ENCODE data around the gene FAP.

Gene FAP

DNA sequence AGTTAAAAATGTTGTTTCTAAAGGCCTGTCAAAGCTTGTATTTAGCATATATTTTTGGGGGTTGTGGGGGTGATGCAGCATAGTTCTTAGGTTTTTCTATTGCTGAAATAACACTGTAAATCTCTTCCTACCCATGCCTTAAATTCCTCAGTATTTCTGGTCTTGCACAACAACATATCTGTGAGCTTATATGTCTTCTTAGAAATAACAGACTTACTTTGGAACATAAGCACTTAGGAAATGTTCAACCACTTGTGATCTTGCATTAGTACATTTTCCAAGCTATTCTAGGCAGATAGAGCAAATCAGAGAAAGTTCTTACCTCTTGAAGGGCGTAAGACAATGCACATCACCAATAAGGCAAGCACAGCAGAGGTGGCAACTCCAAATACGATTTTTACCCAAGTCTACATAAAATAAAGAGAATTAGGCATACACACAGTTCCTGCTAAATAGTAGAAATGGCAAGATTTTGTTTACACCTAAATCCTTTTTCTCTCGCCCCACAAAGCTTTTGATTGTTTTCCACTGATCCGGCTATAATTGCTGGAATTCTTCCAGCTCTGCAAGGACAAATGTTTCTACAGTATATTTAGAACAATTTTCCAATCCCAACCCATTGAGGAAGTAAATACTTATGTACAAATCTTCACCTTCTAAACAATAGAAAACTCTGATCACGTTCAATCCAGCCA is 512 bp downstream of the FAP start:
- DNase-seq (ENCODE audit: low read depth), result peak; percentile 93

DNA sequence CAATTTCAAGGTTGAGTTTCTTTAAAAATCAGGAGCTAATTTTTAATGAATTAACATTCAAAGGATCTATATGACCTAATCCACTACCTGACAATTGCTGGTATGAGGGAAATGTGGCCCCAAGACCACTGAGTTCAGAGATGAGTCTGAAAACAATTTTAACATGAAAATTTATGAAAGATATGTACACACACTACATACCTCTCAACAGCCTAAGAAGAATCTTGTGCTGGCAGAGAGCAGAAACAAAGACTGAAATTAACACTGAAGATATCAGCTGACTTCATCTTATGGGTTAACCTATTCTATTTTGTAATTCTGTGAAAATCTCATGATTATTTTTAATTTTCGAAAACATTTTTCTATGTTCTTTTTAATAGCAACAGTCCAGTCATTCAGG is 1.7 kb downstream of the FAP start:
- DNase-seq (ENCODE audit: low read depth), result no peak

DNA sequence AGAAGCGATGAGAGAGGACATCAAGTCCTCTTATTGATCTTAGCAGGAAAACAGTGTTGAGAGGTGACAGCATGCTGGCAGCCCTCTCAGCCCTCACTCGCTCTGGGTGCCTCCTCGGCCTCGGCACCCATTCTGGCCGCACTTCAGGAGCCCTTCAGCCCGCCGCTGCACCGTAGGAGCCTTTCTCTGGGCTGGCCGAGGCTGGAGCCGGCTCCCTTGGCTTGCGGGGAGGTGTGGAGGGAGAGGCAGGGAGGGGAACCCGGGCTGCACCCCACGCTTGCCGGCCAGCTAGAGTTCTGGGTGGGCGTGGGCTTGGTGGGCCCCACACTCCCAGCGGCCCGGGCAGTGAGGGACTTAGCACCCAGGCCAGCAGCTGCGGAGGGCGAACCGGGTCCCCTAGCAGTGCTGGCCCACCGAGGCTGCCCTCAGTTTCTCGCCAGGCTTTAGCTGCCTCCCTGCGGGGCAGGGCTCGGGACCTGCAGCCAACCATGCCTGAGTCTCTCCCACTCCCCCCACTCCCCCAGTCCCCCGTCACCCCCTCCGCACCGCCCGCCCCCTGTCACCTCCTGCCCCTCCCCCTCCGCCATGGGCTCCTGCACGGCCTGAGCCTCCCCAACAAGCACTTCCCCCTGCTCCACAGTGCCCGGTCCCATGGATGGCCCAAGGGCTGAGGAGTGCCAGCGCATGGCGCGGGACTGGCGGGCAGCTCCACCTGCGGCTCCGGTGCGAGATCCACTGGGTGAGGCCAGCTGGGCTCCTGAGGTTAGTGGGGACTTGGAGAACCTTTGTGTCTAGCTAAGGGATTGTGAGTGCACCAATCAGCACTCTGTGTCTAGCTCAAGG is 8.4 kb downstream of the FAP start:
- no peak for DNase-seq (ENCODE audit: low read depth)

DNA sequence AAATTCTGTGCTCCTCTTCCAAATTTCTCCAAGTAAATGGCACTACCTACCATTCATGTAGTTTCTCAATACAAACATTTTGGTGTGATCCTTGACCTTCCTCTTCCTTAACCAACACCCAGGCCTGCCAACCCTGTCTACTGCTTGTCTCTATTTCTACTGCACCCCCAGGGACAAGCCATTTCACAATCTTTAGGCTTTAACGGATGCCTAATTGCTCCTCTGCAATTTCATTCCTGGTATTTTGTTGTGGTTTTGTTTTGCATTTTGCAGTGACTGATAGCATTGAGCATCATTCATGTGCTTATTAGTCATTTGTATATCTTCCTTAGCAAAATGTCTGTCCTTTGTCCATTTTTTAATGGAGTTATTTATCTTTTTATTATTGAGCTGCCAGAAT is 10.0 kb downstream of the FAP start:
- DNase-seq (ENCODE audit: low read depth), result peak; percentile 93

DNA sequence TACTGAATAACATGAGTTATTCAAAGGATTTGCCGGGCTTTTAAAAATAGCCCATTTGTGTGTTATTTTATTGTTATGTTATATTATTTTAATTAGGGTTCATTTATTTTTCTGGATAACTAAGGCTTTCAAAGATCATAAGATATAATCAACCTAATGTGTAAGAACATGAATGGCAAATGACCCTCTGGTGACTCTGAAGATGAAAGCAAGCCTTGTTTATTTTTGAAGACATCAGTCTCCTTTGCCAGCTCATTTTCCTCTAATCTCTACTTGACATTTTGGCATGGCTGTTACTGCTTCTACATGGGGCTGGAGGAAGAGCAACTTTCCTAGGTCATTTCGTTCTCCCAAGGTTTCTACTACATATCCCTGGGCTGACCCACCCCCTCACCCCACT is 10.6 kb downstream of the FAP start:
- peak; percentile 47 for DNase-seq (ENCODE audit: low read depth)

DNA sequence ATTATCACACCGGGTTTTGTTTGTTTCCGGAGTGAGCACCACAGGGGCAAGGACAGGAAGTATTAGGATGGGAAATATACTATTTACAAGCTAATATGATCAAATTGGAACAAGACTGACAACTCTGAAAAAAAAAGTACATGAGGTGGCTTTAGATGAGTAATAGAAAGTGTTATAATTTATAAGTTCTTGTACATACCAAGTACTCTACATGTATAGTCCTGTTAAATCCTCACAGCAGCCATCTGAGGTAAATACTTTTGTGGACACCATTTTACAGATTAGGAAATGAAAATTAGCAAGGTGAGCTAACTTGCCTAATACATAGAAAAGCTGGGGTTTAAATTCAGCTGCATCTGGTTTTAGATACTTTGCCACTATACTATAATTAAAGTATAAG is 11.2 kb downstream of the FAP start:
- no peak for DNase-seq (ENCODE audit: low read depth)

DNA sequence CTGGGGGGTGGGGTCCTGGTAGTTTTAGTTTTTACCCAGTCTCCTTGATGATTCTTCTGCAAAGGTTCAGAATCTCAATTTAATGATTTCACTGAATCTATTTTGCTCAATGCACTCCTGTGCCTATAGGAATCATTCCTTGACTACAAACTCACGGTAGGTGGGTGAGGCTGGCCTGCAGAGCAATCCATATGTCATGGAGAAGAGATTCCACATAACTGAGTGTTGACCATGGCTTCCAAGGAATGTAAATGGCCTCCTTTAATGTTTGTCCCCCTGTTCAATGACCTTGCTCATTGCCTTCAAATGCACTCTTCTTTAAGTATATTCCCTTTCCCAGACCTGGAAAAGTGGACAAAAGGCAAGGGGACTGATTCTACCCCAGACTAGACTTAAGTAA is 12.5 kb downstream of the FAP start:
- DNase-seq (ENCODE audit: low read depth), result peak; percentile 19

DNA sequence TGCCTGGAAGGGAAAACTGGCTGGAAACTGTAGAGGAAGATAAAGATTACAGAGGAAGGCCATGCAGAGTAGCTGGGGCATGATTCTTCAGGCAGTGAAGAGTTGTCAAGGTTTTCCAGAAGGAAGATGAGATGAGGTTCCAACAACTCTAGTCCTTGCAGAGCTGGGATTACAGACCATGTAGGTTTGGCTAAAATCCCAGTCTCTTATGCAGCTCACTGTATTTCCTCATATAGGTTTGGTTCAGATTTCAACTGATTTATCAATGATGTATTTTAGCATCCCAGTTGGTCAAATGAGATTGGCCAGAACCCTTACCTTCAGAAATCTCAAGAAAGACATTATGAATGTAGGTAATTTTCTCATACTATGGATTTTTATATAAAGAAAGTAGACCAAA is 16.4 kb downstream of the FAP start:
- peak; percentile 16 for DNase-seq (ENCODE audit: low read depth)

DNA sequence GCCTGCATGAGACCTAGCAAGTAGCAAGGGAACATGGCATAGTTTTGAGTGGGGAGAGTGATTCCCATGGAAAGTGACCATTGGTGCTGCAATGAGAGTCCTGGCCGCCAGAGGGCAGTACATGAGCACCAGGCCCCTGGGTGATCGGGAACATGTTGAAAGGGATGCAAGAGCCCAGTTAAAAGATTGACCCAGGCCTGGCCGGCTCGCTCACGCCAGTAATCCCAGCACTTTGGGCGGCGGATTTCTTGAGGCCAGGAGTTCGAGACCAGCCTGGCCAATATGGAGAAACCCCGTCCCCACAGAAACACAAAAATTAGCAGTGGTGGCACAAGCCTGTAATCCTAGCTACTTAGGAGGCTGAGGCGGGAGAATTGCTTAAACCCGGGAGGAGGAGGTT is 22.2 kb downstream of the FAP start:
- DNase-seq (ENCODE audit: low read depth), result peak; percentile 76

DNA sequence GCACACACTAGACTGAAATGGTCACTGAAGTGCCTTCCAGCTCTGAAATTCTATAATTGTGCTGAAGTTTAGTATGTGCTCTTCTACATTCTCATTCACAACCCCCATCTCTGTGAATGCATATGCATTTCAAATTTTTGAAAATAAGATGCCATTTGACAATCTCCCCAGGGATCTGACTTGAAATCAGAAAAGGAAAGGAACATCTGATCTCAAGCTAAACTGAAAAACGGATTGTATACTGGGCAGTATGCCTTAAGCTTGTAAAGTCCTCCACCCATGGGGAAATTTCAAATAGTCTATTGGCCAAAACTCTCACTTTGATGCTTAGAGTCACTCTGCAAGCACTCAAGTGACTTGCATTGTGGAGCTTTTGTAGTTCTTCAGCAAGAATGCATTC is 22.9 kb downstream of the FAP start:
- no peak for DNase-seq (ENCODE audit: low read depth)

DNA sequence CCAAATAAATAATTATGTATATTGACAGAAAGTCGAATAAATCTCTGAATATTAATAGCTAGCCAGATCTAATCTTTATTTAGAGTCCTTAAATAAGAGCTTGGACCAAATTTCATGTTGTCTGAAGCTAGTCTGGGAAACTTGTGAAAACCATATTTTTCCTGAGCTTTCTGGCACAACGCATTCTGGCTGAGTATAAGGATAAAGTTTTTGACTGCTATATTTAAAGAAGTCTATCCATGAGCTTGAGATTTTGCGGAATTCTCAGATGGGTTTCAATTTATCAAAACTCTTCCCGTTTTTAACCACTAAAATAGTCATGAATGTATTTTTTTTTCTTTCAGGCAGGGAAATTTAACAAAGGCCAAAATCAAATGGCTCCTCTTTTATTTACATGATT is 23.8 kb downstream of the FAP start:
- DNase-seq (ENCODE audit: low read depth), result no peak

DNA sequence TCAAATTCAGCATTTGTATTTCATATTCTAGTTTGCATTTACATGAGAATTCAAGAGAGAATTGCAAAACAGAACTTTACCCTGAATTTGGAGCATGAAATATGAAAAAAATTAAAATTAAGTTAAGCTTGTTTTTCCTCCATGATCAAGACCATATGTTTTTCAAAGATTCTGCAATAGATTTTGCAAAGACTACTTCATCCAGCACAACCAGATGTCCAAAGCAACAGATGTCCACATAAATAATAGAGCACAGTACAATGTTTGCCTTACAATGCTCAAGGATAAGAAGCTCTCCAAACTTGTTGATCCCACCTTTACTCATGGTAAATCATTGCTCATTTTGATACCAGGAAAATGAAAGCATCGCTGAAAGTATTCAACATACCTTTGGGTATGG is 25.6 kb downstream of the FAP start:
- DNase-seq (ENCODE audit: low read depth), result no peak

DNA sequence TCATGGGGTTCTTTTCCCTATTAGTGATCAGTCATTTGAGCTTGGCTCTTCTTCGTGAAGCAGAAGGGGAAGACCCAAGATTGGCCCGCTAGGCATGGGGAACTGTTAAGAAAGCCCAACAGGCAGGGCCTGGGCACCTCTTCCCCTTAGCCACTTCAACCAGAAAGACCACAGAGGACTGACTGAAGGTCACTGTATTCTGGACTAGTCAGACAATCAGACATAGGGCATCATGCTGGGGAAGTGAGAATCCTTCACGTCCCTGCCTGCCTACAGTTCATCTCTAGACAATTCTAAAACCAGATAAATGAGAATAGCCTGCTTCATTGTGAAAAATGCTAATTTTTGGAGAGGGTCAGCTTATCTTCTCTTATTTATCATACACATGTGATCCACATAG is 28.1 kb downstream of the FAP start:
- DNase-seq (ENCODE audit: low read depth), result no peak

DNA sequence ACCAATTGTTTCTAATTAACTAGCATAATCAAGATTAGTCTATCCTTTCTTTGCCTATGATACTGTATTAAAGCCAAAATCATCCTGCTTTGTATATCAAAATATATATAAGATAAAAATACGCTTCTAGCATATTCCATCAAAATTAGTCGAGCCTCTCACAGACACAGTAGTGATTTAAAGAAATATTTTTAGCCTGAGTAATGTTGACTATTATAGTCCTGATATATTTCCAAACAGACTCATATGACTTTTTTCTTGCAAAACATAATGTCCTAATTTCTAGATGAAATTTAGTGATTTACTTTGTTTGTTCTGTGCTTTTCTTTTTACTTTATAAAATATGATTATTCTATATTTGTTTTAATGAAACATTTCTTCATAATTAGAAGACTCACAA is 30.9 kb downstream of the FAP start:
- DNase-seq (ENCODE audit: low read depth), result peak; percentile 36

DNA sequence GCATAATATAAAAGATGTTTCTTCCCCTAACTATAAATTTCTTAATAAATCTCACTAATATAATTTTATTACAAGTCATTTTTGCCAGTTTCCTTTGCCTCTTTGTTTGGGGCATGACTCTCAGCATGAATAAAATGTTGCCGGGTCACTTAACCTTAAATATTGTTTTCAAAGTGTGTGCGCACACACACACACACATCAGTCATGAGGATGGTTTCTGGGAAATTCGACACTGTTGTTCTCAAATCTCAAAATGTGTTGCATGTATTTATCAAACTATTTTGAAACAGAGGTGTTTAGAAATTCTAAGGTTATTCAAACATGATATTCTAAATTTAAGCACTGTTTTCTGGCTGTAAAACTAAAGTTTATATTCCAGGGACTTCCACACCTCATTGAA is 31.5 kb downstream of the FAP start:
- no peak for DNase-seq (ENCODE audit: low read depth)

DNA sequence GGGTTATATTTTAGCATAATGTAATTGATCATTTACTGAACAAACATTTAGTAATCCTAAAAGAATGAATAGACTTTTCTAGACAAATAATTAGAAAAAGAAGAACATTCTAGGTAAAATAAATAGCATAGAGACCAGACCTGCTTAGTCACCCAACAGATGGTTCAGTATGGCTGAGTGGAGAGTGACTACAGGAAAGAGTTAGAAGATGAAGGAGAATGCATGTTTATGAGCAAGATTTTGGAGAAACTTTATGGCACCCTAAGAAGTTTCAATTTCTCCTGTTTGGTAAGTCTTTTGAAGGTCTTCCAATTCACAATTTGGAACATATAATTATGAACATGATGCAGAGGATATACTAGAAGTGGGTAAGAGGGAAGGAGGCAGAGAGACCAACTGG is 32.9 kb downstream of the FAP start:
- peak; percentile 47 for DNase-seq (ENCODE audit: low read depth)

DNA sequence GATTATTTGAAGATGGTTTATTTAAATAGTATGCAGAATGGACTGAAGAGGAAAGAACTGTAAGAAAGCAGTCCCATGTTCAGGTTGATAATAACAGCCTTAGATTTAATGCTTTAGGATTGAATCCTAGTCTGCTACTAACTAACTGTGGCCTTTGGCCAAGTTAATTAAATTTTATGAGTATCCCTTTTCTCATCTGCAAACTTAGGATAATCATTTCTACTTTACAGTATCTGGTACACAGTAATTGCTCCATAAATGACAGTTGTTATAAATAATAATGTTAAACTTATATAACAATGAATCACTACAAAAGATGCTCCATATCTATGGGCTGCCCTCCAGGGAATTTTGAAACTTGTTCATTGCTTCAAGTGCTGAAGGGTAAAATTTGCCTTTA is 41.0 kb downstream of the FAP start:
- DNase-seq (ENCODE audit: low read depth), result peak; percentile 21

DNA sequence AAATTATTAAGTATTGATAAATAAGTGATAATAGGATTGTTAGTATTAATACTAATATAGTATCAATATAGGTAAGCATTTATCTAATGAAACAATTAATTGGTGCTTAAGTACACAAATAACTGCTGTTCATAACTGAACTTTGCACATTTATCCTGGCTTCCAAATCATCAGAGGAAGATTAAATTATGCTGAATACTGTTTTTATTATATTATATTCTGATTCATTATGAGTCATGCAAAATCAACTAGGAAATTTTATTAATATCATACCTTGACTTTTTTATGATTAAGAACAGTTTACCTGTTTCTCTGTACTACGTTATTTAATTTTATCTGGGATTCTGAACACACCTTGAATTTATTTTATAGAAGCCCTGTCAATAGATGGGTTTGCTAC is 42.6 kb downstream of the FAP start:
- no peak for DNase-seq (ENCODE audit: low read depth)

DNA sequence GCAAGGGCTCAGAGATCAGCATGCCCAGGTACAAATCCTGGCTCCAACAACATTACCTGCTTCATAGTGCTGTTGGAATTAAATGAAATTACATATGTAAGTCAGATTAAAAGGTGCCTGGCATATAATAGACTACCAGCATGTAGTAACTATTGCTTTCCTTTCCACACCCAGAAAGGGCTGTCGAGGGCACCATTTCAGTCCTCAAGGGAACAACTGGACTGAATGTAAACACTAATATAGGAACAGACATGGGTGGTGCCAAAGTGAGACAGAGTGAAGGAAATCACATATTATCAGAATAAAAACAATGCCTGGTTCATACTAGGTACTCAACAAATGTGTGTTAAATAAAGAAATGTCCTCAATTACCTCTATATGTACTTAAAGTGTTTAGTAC is 43.3 kb downstream of the FAP start:
- DNase-seq (ENCODE audit: low read depth), result no peak

DNA sequence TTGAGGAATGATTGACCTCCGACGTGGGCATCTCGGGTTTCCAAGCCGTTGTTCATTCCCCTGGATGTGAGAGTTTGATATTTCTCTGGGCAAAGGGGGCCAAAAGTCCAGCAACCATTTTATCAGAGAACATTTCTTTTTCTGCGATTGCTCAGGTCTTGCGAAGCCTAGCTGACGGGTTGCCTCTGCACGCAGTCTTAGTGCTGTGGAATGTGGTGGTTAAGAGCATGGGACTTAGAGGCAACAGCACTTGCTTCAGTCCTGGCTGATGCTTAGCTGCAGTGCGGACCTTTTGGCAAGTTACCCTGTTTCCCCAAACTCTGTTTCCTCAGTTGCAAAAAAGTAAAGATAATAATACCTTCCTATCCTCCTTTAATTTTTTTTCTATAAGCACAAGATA is 45.0 kb downstream of the FAP start:
- peak; percentile 25 for DNase-seq (ENCODE audit: low read depth)

DNA sequence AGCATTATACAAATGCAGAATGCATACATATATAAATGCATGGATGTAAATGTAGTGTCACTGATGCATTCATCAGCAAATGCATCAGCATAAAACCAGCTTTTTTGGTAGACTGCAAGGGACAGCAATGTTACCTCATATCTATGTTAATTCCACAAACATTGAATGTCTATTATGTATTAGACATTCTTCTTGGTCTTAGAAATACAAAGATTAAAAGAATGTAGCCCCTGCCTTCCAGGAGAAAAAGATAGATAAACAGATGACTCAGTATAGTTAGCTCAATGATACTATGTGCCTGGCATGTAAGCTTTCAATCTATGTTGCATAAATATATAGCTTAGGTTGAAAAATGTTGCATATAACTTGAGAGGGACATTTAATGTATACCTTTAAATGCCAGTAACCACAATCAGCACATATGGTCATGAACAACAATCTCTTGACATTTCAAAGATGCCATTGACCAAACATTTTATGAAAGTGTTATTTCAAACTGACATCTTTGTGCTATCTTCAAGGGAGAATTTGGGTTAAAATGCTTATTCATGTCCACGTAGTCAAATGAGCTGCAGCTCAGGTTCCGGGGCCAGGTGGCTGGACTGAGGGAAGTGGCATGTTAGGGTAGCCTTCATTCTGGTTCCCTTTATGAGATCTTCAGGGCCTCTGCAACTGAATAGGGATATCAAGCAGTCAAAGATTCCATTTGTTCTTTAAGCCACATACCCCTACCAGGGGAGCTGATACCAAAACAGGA is 46.0 kb downstream of the FAP start:
- peak; percentile 80 for DNase-seq (ENCODE audit: low read depth)

DNA sequence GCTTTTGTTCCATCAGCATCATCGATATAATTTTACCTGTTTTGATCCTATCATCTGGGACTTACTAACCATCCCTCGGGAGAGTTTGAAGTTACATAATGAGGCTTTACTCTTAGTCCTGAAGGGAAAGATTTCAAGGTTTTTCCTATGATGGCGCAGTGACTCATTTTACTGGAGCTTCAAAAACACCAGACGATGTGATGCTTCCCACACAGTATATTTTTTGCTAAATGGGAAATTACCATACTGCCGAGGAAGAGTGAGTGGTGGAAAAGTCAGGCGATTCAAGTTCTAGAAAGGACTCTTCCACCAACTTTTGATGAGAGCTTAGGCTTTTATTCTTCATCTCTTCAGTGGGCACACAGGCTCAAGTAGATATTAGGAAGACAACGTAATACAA is 46.6 kb downstream of the FAP start:
- DNase-seq (ENCODE audit: low read depth), result peak; percentile 74

DNA sequence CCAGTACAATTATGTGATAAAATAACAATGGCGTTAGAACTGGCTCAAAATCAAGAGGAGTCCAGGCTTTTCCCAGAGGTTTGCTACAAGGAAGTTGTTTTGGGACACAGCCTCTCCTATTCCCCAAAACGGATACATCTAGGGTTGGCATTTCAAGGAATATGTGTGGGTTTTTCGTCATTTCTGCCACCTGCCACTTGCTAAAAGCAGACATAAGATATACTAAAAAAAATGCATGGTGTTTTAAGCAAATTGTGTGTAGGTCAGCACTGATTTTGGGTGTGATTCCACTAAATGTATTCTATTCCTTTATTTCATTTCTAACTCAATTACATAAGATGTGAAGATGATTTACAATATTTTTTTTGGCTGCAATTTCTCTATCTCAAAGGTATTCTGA is 54.8 kb downstream of the FAP start:
- no peak for DNase-seq (ENCODE audit: low read depth)

All from EH (cell line).